DOHH2 (cell line): ENCODE results near the gene SLC39A2.
A peak's percentile ranks its signal among the peaks of the same experiment; 100 is the strongest.

Source experiments
- H3F3A ChIP-seq: fragments of 200-600 bp; sonication (generic), shearing (Covaris generic); 2 replicates; pipeline ENCODE4 v1.6.0; 2016; ENCODE audit warnings: antibody characterized with exemption, mild to moderate bottlenecking; ENCODE audit not compliant: control insufficient read depth, insufficient read depth
- H3K27ac ChIP-seq: fragments of 200-600 bp; sonication (generic); 2 replicates; pipeline ENCODE4 v1.5.1; 2014; ENCODE audit warnings: low read depth, mild to moderate bottlenecking, low read length, moderate library complexity
- H3K27me3 ChIP-seq: fragments of 200-600 bp; sonication (generic); 2 replicates; pipeline ENCODE4 v1.6.1; 2014; ENCODE audit warnings: mild to moderate bottlenecking, low read length, mixed read lengths; ENCODE audit not compliant: control insufficient read depth
- H3K36me3 ChIP-seq: fragments of 200-600 bp; sonication (generic); 2 replicates; pipeline ENCODE4 v1.6.1; 2014; ENCODE audit warnings: mild to moderate bottlenecking, low read length, moderate library complexity, mixed read lengths; ENCODE audit not compliant: control insufficient read depth
- H3K4me1 ChIP-seq: fragments of 200-600 bp; sonication (generic); 2 replicates; pipeline ENCODE4 v1.6.1; 2014; ENCODE audit warnings: mild to moderate bottlenecking, low read length, mixed read lengths; ENCODE audit not compliant: control insufficient read depth
- H3K4me2 ChIP-seq: fragments of 200-600 bp; sonication (generic); 2 replicates; pipeline ENCODE4 v1.6.0; 2014; ENCODE audit warnings: mild to moderate bottlenecking, low read length, moderate library complexity
- H3K4me3 ChIP-seq: fragments of 200-600 bp; sonication (generic); 2 replicates; pipeline ENCODE4 v1.5.1; 2014; ENCODE audit warnings: mild to moderate bottlenecking, low read length, mixed read lengths
- H3K79me2 ChIP-seq: fragments of 200-600 bp; sonication (generic); 2 replicates; pipeline ENCODE4 v1.6.1; 2014; ENCODE audit warnings: mild to moderate bottlenecking, low read length, mixed read lengths; ENCODE audit not compliant: control insufficient read depth
- H3K9me2 ChIP-seq: fragments of 200-600 bp; sonication (generic); replicated peaks from 2 replicates; pipeline ENCODE4 v1.6.1; 2014; ENCODE audit warnings: mild to moderate bottlenecking, low read length, mixed read lengths; ENCODE audit not compliant: control insufficient read depth
- H3K9me3 ChIP-seq: fragments of 200-600 bp; sonication (generic); 2 replicates; pipeline ENCODE4 v1.6.1; 2014; ENCODE audit warnings: antibody characterized with exemption, low read length, mixed read lengths; ENCODE audit not compliant: control insufficient read depth, insufficient read depth
- H4K20me1 ChIP-seq: fragments of 200-600 bp; sonication (generic); 2 replicates; pipeline ENCODE4 v1.6.0; 2014; ENCODE audit warnings: low read depth, mild to moderate bottlenecking, antibody characterized with exemption, low read length, moderate library complexity; ENCODE audit not compliant: control insufficient read depth, insufficient read depth
- CTCF ChIP-seq: fragments of 200-600 bp; sonication (generic); IDR thresholded peaks from one replicate; pipeline ENCODE4 v1.5.1; 2014; ENCODE audit warnings: antibody characterized with exemption, mild to moderate bottlenecking, low read depth, low read length; ENCODE audit not compliant: poor library complexity, severe bottlenecking
- EZH2phosphoT487 ChIP-seq: fragments of 200-600 bp; sonication (generic); IDR thresholded peaks from 2 replicates; pipeline ENCODE4 v1.6.1; 2017; ENCODE audit warnings: borderline replicate concordance, mild to moderate bottlenecking, antibody characterized with exemption, low read length, moderate library complexity, mixed read lengths

The SLC39A2 gene

GRCh38 chr14:20989471-20989786, 9.7 kb upstream of the SLC39A2 start:
- Histone ChIP-seq H3K9me3 (no peaks in the 10 kb centered on the region), H3F3A (no peaks in the 10 kb centered on the region), H3K36me3 (peaks cover 35% of the 10 kb centered on the region), H3K27ac (peak overlapping the region; percentile 18; the same call in 1 of the 2 replicates), H3K4me3 (peak overlapping the region; percentile 95), H3K79me2 (peaks cover 32% of the 10 kb centered on the region), H3K4me1 (peaks cover 21% of the 10 kb centered on the region), H3K4me2 (peak overlapping the region; percentile 80), H3K27me3 (no peaks in the 10 kb centered on the region), H4K20me1 (0 out of 2 replicates have a peak, but pooled peaks cover 5% of the 10 kb centered on the region), H3K9me2 (no peaks in the 10 kb centered on the region)
- TF ChIP-seq EZH2phosphoT487 = no peak
- no peak for TF ChIP-seq CTCF

DNA sequence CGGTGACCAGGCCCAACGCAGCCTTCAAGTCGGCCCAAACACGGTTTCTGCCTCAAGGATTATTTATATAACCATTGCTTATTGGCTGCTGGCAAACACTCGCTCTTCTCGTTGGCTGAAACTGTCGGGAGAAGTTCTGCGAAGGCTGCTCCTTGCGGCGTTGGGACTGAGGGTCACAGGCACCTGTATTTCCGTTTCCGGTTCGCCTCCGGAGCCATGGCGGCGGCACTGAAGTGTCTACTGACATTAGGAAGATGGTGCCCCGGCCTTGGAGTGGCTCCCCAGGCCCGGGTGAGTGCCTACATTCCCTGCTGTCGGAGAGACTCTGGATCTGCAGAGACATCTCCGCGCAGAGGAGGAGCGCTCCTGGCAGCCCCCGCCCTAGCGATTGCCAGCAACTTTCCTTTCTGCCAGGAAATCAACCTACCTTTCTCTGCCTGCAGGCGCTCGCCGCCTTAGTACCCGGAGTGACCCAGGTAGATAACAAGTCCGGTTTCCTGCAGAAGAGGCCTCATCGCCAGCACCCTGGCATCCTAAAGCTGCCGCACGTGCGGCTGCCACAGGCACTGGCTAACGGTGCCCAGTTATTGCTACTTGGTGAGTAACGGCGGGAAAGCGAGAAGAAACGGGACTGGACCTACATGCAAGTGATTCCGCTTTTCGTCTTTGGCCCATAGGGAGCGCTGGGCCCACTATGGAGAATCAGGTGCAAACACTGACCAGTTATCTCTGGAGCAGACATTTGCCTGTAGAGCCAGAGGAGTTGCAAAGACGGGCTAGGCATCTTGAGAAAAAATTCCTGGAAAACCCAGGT, 9.1 kb upstream of the SLC39A2 start, which contains the start of gene METTL17:
TSS of gene METTL17 (plus strand) at position 194 of the 814 bp plus-strand sequence. CDS start at position 217, 23 bp downstream.
- Histone ChIP-seq H3K27ac (peak within 1 kb of the TSS; percentile 53), H3K4me1 (peaks cover 21% of the 10 kb centered on the region), H3K9me2 (no peaks in the 10 kb centered on the region), H4K20me1 (0 out of 2 replicates have a peak, but pooled peaks cover 5% of the 10 kb centered on the region), H3K4me2 (peak within 1 kb of the TSS; percentile 80), H3F3A (no peaks in the 10 kb centered on the region), H3K27me3 (no peaks in the 10 kb centered on the region), H3K4me3 (peak within 1 kb of the TSS; percentile 95), H3K9me3 (no peaks in the 10 kb centered on the region), H3K36me3 (peaks cover 40% of the 10 kb centered on the region), H3K79me2 (peaks cover 32% of the 10 kb centered on the region)
- TF ChIP-seq EZH2phosphoT487 (no peak), CTCF (peak; percentile 61)

GRCh38 chr14:20996521-20996920, 2.6 kb upstream of the SLC39A2 start:
- peaks cover 12% of the 10 kb centered on the region for H3K79me2 ChIP-seq
- H3K36me3 ChIP-seq = peaks cover 54% of the 10 kb centered on the region
- H3K9me2 ChIP-seq = no peaks in the 10 kb centered on the region
- TF ChIP-seq EZH2phosphoT487 (no peak), CTCF (no peak)
- no peaks in the 10 kb centered on the region; the same call in 1 of the 2 replicates for H3K4me1 ChIP-seq
- no peaks in the 10 kb centered on the region for H3F3A ChIP-seq
- H3K9me3 ChIP-seq = no peaks in the 10 kb centered on the region
- H3K4me2 ChIP-seq = no peak overlapping the region
- H3K27me3 ChIP-seq = no peaks in the 10 kb centered on the region
- H4K20me1 ChIP-seq = no peaks in the 10 kb centered on the region
- no peak overlapping the region for H3K27ac ChIP-seq
- H3K4me3 ChIP-seq = no peak overlapping the region
